HCT116 (cell line): ENCODE data around the gene CCND2. TPM values are rescaled to one million over a fixed set of nuclear protein-coding genes. Genes with fewer than 3 reads are reported as not detected.

Experiments used
- ATAC-seq: fragments of 200-7000 bp; cut with Tn5 transposase; 2 replicates; pipeline ENCODE4 v1.9.1; 2020; ENCODE audit warnings: mild to moderate bottlenecking, moderate library complexity
- BruUV-seq: library from RNA; stranded (reverse); fragments of 400-500 nt; replicated peaks from 2 replicates; lab custom pipeline; 2021; lab: Mats Ljungman, UMichigan
- CTCF ChIA-PET: fragments of 300-600 bp; sonication (Branson Sonifier 250); formaldehyde crosslinking; loops from one replicate; lab custom pipeline; 2021; ENCODE audit warnings: antibody characterized with exemption; lab: Charles Lee
- POLR2A ChIA-PET: fragments of 300-600, 350-600 bp; sonication (Branson Sonifier 250); formaldehyde crosslinking; loops from one replicate; lab custom pipeline; 2021; ENCODE audit warnings: antibody characterized with exemption; lab: Charles Lee
- RAD21 ChIA-PET, 2 experiments: fragments of 300-600 bp; sonication (Branson Sonifier 250); formaldehyde crosslinking; loops; one replicate each; lab custom pipeline; 2023; ENCODE audit warnings: low total read pairs in 2 of 2; ENCODE audit not compliant: uncharacterized antibody in 2 of 2, unreplicated experiment in 2 of 2, low non-redundant PET in 1 of 2; lab: Charles Lee
- DNase-seq: peaks from one replicate; pipeline ENCODE4 v3.0.0-alpha.2; 2010; ENCODE audit warnings: low read depth, low spot score
- H2AFZ ChIP-seq: fragments of 200-600 bp; shearing (Covaris generic), sonication (generic); 2 replicates; pipeline ENCODE4 v1.6.1; 2017; ENCODE audit warnings: low read depth, mixed run types, mixed read lengths, antibody characterized with exemption, low read length; ENCODE audit not compliant: poor library complexity, severe bottlenecking
- H3K27ac ChIP-seq: 2 replicates; pipeline ENCODE4 v1.5.1; 2012; ENCODE audit warnings: low read depth, low read length
- H3K27me3 ChIP-seq: fragments of 200-600 bp; sonication (generic); 2 replicates; pipeline ENCODE4 v1.6.1; 2016; ENCODE audit warnings: mixed run types, low read length, mixed read lengths; ENCODE audit not compliant: insufficient read depth
- H3K36me3 ChIP-seq, 2 experiments: fragments of 200-500 bp in 1 of 2; fragments of 200-600 bp in 1 of 2; sonication (Bioruptor generic) in 1 of 2; sonication (generic) in 1 of 2; 2 replicates each; pipeline versions ENCODE4 v1.5.1 to v1.6.1; 2014 to 2016; ENCODE audit warnings: low read length in 2 of 2, inconsistent platforms in 1 of 2, mixed read lengths in 1 of 2, mixed run types in 1 of 2; ENCODE audit not compliant: insufficient read depth in 2 of 2, control insufficient read depth in 1 of 2
- H3K4me1 ChIP-seq, 2 experiments: fragments of 200-600 bp in 1 of 2; sonication (generic) in 1 of 2; 2 replicates each; pipeline versions ENCODE4 v1.5.1 to v1.6.1; 2012 to 2017; ENCODE audit warnings: low read length in 2 of 2, inconsistent platforms in 1 of 2, mild to moderate bottlenecking in 1 of 2, mixed read lengths in 1 of 2, mixed run types in 1 of 2, moderate library complexity in 1 of 2; ENCODE audit not compliant: insufficient read depth in 2 of 2, control insufficient read depth in 1 of 2
- H3K4me2 ChIP-seq: fragments of 200-600 bp; sonication (generic); 2 replicates; pipeline ENCODE4 v1.6.1; 2017; ENCODE audit warnings: mixed run types, low read length, mixed read lengths
- H3K4me3 ChIP-seq, 2 experiments: fragments of 200-600 bp in 1 of 2; sonication (generic) in 1 of 2; replicated peaks in 1 of 2; 2 replicates each; pipeline ENCODE4 v1.5.1; 2011 to 2016; ENCODE audit warnings: low read length in 2 of 2, control low read depth in 1 of 2, low read depth in 1 of 2, mild to moderate bottlenecking in 1 of 2, mixed read lengths in 1 of 2, mixed run types in 1 of 2
- H3K79me2 ChIP-seq: fragments of 200-600 bp; sonication (generic); 2 replicates; pipeline ENCODE4 v1.6.1; 2017; ENCODE audit warnings: mild to moderate bottlenecking, mixed run types, low read length, moderate library complexity, mixed read lengths; ENCODE audit not compliant: insufficient read depth
- H3K9ac ChIP-seq: fragments of 200-600 bp; sonication (generic); 2 replicates; pipeline ENCODE4 v1.6.1; 2016; ENCODE audit warnings: low read length, mixed read lengths
- H3K9me2 ChIP-seq: fragments of 200-600 bp; sonication (generic), shearing (Covaris generic); 2 replicates; pipeline ENCODE4 v1.6.1; 2017; ENCODE audit warnings: mixed run types, mild to moderate bottlenecking, moderate library complexity; ENCODE audit not compliant: insufficient read depth
- H3K9me3 ChIP-seq, 2 experiments: fragments of 200-500 bp in 1 of 2; fragments of 200-600 bp in 1 of 2; sonication (Bioruptor generic) in 1 of 2; sonication (generic) in 1 of 2; 2 replicates each; pipeline ENCODE4 v1.6.1; 2014 to 2017; ENCODE audit warnings: low read length in 2 of 2, mixed read lengths in 2 of 2, inconsistent platforms in 1 of 2, low read depth in 1 of 2, mild to moderate bottlenecking in 1 of 2, mixed run types in 1 of 2, moderate library complexity in 1 of 2; ENCODE audit not compliant: control insufficient read depth in 1 of 2, insufficient read depth in 1 of 2
- H4K20me1 ChIP-seq: fragments of 200-600 bp; sonication (generic), shearing (Covaris generic); 2 replicates; pipeline ENCODE4 v1.6.1; 2017; ENCODE audit warnings: mixed run types, mild to moderate bottlenecking, moderate library complexity; ENCODE audit not compliant: insufficient read depth
- ATF3 ChIP-seq: IDR thresholded peaks from 2 replicates; pipeline ENCODE4 v1.6.1; 2012
- CEBPB ChIP-seq: IDR thresholded peaks from 2 replicates; pipeline ENCODE4 v1.6.1; 2012; ENCODE audit warnings: low read depth
- EGR1 ChIP-seq: IDR thresholded peaks from 2 replicates; pipeline ENCODE4 v1.6.1; 2012; ENCODE audit warnings: low read depth
- ELF1 ChIP-seq: IDR thresholded peaks from 2 replicates; pipeline ENCODE4 v1.6.1; 2012; ENCODE audit warnings: low read depth, borderline replicate concordance
- FOSL1 ChIP-seq: IDR thresholded peaks from 2 replicates; pipeline ENCODE4 v1.6.1; 2012; ENCODE audit warnings: low read depth
- SP1 ChIP-seq: IDR thresholded peaks from 2 replicates; pipeline ENCODE4 v1.6.1; 2012; ENCODE audit warnings: low read depth
- TCF7L2 ChIP-seq: IDR thresholded peaks from 2 replicates; pipeline ENCODE4 v1.7.0; 2011; ENCODE audit warnings: borderline replicate concordance, inconsistent platforms; ENCODE audit not compliant: insufficient read depth, insufficient read length; ENCODE audit errors: extremely low read depth
- YY1 ChIP-seq: IDR thresholded peaks from 2 replicates; pipeline ENCODE4 v1.6.1; 2011; ENCODE audit warnings: low read length, low read depth, moderate library complexity, mild to moderate bottlenecking; ENCODE audit not compliant: insufficient replicate concordance; ENCODE audit errors: extremely low read depth
- ZBTB33 ChIP-seq: IDR thresholded peaks from 2 replicates; pipeline ENCODE4 v1.6.1; 2011; ENCODE audit warnings: mild to moderate bottlenecking, low read length, moderate library complexity; ENCODE audit not compliant: insufficient replicate concordance; ENCODE audit errors: extremely low read depth
- ZFX ChIP-seq: fragments of 450-650 bp; IDR thresholded peaks from 2 replicates; pipeline ENCODE4 v1.6.1; 2017
- intact Hi-C: fragments of 100-400 bp; cut with micrococcal nuclease; formaldehyde crosslinking; loops from 2 replicates; pipeline ENCODE4 v1.10.0; 2022
- total RNA-seq: library from RNA; stranded (reverse); gene quantifications from one replicate; pipeline ENCODE4 v1.2.1, GENCODE V29; 2021; ENCODE audit not compliant: unreplicated experiment

Gene CCND2
- total RNA-seq, 1 experiment from 2014 or later, result 1.1 TPM

- Histone ChIP-seq H3K4me1 (no peaks in the 10 kb centered on the region), H3K9ac (no peak overlapping the region), H2AFZ (no peak overlapping the region), H4K20me1 (no peaks in the 10 kb centered on the region), H3K4me3 (no peak overlapping the region), H3K9me3 (no peaks in the 10 kb centered on the region)
- RAD21 ChIA-PET, result no interaction called here
- CTCF ChIA-PET, result interaction anchor here (0.7 kb wide), 1 partner anchor 17 kb away, joined by 3 read pairs; no protein-coding TSS in a partner anchor
- no peak for DNase-seq
- no TSS peak for BruUV-seq
- intact Hi-C loops, result no loop called here
- TF ChIP-seq CEBPB (no peak), FOSL1 (no peak), ZFX (no peak), YY1 (no peak), ATF3 (no peak)
- TF ChIP-seq, all 23 proteins: peak for 0
- Histone ChIP-seq H3K27ac (no peak overlapping the region), H3K27me3 (peaks cover 5% of the 10 kb centered on the region; the same call in 1 of the 2 replicates), H3K79me2 (no peaks in the 10 kb centered on the region), H3K9me2 (no peaks in the 10 kb centered on the region), H3K4me2 (no peak overlapping the region), H3K36me3 (no peaks in the 10 kb centered on the region)
- ATAC-seq, result no peak
- POLR2A ChIA-PET, result no interaction called here
Observed at GRCh38 chr12:4293966-4294505, 20.5 kb downstream of the CCND2 start.

GRCh38 chr12:4296751-4297150 lies 23.2 kb downstream of the CCND2 start:
- H3K9me2 ChIP-seq, result no peaks in the 10 kb centered on the region
- TF ChIP-seq FOSL1, result no peak
- TF ChIP-seq TCF7L2, result no peak
- TF ChIP-seq ZBTB33, result no peak
- TF ChIP-seq ELF1, result no peak
- TF ChIP-seq SP1, result no peak
- no peak for TF ChIP-seq ZFX
- TF ChIP-seq EGR1, result no peak
- TF ChIP-seq CEBPB, result no peak
- BruUV-seq, result no TSS peak
- no peaks in the 10 kb centered on the region for H3K36me3 ChIP-seq
- ATAC-seq (no peak), DNase-seq (no peak)
- no peak overlapping the region for H3K4me2 ChIP-seq
- H4K20me1 ChIP-seq, result no peaks in the 10 kb centered on the region
- peaks cover 25% of the 10 kb centered on the region for H3K27me3 ChIP-seq
- H3K4me3 ChIP-seq, result no peak overlapping the region
- no peak overlapping the region for H3K9ac ChIP-seq
- no peaks in the 10 kb centered on the region for H3K4me1 ChIP-seq
- H2AFZ ChIP-seq, result no peak overlapping the region
- H3K79me2 ChIP-seq, result no peaks in the 10 kb centered on the region
- no peak overlapping the region for H3K27ac ChIP-seq
- RAD21 ChIA-PET, result interaction anchor here in 1 of 2 experiments (0.6 kb wide), 1 partner anchor 36 kb away, joined by 6 read pairs; no protein-coding TSS in a partner anchor
- CTCF ChIA-PET, result no interaction called here
- POLR2A ChIA-PET, result no interaction called here
- no peaks in the 10 kb centered on the region for H3K9me3 ChIP-seq
- intact Hi-C loops, result no loop called here
